ENCODE results near the gene MYL6B. TPM values are rescaled to one million over a fixed set of nuclear protein-coding genes. Genes with fewer than 3 reads are reported as not detected.

MYL6B gene
- total RNA-seq, 1 donor from 2014 or later = 40.8 TPM

GRCh38 chr12:56186957-56187356, 34.6 kb downstream of the MYL6B start:
- Histone ChIP-seq H3K4me1 (peaks cover 28% of the 10 kb centered on the region), H3K9me3 (no peaks in the 10 kb centered on the region), H3K36me3 (peaks cover 0 to 42% of the 10 kb centered on the region in 2 donors), H3K27ac (no peak overlapping the region), H3K27me3 (no peaks in the 10 kb centered on the region), H3K4me3 (no peak overlapping the region)
- DNase-seq (ENCODE audit: extremely low spot score in 2 of 2) = no peak
- TF ChIP-seq POLR2AphosphoS5 (IDR thresholded peaks at IDR 0.05; ENCODE audit: insufficient read depth in 1 of 2, low read depth in 1 of 2) (no peak), POLR2A (IDR thresholded peaks at IDR 0.05) (no peak)
- TF ChIP-seq, protein P1, sequence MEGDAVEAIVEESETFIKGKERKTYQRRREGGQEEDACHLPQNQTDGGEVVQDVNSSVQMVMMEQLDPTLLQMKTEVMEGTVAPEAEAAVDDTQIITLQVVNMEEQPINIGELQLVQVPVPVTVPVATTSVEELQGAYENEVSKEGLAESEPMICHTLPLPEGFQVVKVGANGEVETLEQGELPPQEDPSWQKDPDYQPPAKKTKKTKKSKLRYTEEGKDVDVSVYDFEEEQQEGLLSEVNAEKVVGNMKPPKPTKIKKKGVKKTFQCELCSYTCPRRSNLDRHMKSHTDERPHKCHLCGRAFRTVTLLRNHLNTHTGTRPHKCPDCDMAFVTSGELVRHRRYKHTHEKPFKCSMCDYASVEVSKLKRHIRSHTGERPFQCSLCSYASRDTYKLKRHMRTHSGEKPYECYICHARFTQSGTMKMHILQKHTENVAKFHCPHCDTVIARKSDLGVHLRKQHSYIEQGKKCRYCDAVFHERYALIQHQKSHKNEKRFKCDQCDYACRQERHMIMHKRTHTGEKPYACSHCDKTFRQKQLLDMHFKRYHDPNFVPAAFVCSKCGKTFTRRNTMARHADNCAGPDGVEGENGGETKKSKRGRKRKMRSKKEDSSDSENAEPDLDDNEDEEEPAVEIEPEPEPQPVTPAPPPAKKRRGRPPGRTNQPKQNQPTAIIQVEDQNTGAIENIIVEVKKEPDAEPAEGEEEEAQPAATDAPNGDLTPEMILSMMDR (IDR thresholded peaks at IDR 0.05) = no peak
- intact Hi-C loops (cut with DNase I) = no loop called here

DNA sequence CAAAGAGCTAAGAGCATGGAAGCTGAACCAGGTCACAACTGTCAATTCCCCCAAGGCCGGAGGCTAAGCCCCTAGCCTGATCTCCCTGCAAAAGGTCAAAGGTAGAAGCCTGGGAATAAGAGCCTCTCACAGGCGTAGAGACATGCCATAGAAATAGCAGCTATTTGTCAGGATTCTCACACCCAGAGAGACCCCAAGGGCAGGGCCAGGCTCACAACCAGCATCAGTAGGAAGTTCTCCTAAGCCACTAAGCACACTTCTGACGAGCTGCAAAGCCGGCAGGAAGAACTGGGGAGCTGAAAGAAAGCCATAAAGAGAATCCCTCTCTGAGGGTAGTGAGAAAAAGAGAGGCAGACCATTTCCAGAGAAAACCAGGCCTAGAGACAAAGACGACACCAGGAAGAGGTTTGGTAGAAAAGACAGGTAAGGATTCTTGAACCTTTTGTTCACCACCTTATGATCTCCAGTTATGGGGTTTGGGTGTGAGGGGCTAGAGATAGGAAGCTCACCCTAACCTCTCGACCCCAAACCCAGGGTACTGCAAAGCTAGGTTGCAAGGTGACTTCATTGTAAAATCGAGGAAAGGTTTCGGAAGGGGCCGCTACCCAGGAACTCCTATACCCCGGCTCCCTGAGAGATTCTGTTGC, 35.9 kb downstream of the MYL6B start:
- Histone ChIP-seq H3K27me3 (no peaks in the 10 kb centered on the region), H3K4me1 (peaks cover 28% of the 10 kb centered on the region), H3K36me3 (peaks cover 0 to 29% of the 10 kb centered on the region in 2 donors), H3K27ac (peak overlapping the region; percentile 94), H3K4me3 (peak overlapping the region; percentile 80 to 93), H3K9me3 (no peaks in the 10 kb centered on the region)
- intact Hi-C loops (cut with DNase I) = loop anchor here (2.0 kb wide), 1 partner anchor 69 kb away; the partner anchor contains the start of gene ZC3H10
- no peak for DNase-seq (ENCODE audit: extremely low spot score in 2 of 2)
- TF ChIP-seq POLR2AphosphoS5 (IDR thresholded peaks at IDR 0.05; ENCODE audit: insufficient read depth in 1 of 2, low read depth in 1 of 2) (no peak), POLR2A (IDR thresholded peaks at IDR 0.05) (no peak)
- TF ChIP-seq, protein P1 (IDR thresholded peaks at IDR 0.05) = no peak

DNA sequence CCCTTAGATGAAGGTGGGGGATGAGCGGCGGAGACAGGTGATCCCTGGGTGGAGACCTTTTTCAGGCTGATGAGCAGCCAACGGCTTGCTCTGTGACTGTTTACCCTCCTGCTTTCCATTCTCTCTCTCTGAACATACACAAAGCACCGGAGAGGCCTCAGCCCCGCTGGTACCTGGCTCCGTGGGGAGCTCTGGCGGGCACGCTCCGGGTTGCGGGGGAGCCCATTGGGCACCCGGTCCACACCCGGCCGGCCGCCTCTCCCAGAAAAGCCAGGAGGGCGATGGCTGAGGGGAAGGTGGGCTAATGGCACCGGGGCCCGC, 36.4 kb downstream of the MYL6B start:
- Histone ChIP-seq H3K4me3 (peak overlapping the region; percentile 80 to 93), H3K27ac (peak overlapping the region; percentile 94), H3K9me3 (no peaks in the 10 kb centered on the region), H3K4me1 (peaks cover 28% of the 10 kb centered on the region), H3K36me3 (peaks cover 0 to 24% of the 10 kb centered on the region in 2 donors), H3K27me3 (no peaks in the 10 kb centered on the region)
- no peak for DNase-seq (ENCODE audit: extremely low spot score in 2 of 2)
- TF ChIP-seq POLR2AphosphoS5 (IDR thresholded peaks at IDR 0.05; ENCODE audit: insufficient read depth in 1 of 2, low read depth in 1 of 2) (peak in 1 of 2 donors; percentile 23), POLR2A (IDR thresholded peaks at IDR 0.05) (no peak)
- intact Hi-C loops (cut with DNase I) = loop anchor here (2.0 kb wide), 1 partner anchor 70 kb away; the partner anchor contains the start of gene ZC3H10

DNA sequence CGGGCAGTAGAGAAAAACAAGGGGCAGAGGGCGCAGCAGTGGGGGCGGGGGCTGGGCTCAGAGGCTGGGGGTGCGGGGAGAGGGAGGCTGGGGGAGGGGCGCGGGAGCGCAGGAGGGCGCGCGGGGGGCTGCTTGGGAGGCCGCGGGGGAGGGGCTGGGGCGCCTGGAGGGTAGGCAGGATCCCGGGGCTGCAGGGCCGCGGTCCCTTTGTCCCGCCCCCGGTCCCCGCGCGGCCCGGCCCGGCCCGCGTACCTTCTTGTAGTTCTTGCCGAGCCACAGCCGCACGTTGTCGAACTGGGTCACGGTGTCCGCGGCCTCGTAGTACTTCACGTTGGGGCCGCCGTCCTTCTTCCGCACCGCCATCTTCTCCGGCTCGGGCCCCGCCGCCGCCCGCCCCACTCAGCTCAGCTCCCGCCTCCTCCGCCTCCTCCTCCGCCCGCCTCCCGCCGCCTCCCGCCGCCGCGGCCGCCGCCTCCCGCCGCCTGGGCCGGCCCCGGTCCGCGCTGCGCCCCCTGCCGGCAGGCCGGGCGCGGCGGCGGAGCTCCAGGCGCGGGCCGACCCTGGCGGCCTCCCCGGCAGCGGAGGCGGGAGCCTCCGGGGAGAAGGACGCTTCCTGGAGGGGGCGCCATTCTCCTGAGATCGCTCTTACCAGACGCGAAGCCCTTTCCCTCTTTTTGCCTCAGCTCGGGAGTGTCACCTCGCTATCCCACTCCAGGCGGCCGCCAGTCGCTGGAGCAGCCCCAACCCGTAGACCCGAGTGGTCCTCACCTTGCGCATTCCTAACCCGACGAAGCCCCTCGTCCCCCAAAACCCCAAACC, 36.9 kb downstream of the MYL6B start, which contains the start of gene SMARCC2:
Gene SMARCC2 (minus strand): TSS at position 385 of the 819 bp plus-strand sequence. CDS start 22 bp downstream, at position 363.
- peak in 1 of 2 donors; percentile 57 for TF ChIP-seq POLR2AphosphoS5 (IDR thresholded peaks at IDR 0.05; ENCODE audit: insufficient read depth in 1 of 2, low read depth in 1 of 2)
- no peak for TF ChIP-seq POLR2A (IDR thresholded peaks at IDR 0.05)
- TF ChIP-seq, protein P1 (IDR thresholded peaks at IDR 0.05) = peak; percentile 5 to 58 (median 11)
- peaks cover 28% of the 10 kb centered on the region for H3K4me1 ChIP-seq
- intact Hi-C loops (cut with DNase I) = loop anchor here (2.0 kb wide), 1 partner anchor 71 kb away; the partner anchor contains the start of gene ZC3H10

GRCh38 chr12:56189918-56190694, 37.7 kb downstream of the MYL6B start:
- Histone ChIP-seq H3K27ac (peak overlapping the region; percentile 94), H3K4me3 (peak overlapping the region; percentile 80 to 93), H3K36me3 (peaks cover 0 to 10% of the 10 kb centered on the region in 2 donors), H3K27me3 (no peaks in the 10 kb centered on the region), H3K9me3 (no peaks in the 10 kb centered on the region), H3K4me1 (peaks cover 28% of the 10 kb centered on the region)
- intact Hi-C loops (cut with DNase I) = loop anchor here (2.0 kb wide), 1 partner anchor 71 kb away; the partner anchor contains the start of gene ZC3H10
- TF ChIP-seq POLR2A (IDR thresholded peaks at IDR 0.05) = no peak
- TF ChIP-seq POLR2AphosphoS5 (IDR thresholded peaks at IDR 0.05; ENCODE audit: insufficient read depth in 1 of 2, low read depth in 1 of 2) = peak; percentile 55 to 68
- DNase-seq (ENCODE audit: extremely low spot score in 2 of 2) = peak in 1 of 2 donors; percentile 94

More for the DNA sequence above, 36.9 kb downstream of the MYL6B start, which contains the start of gene SMARCC2:
- H3K36me3 ChIP-seq = peaks cover 0 to 18% of the 10 kb centered on the region in 2 donors
- peak within 1 kb of the TSS; percentile 80 to 93 for H3K4me3 ChIP-seq
- H3K27ac ChIP-seq = peak within 1 kb of the TSS; percentile 94
- no peaks in the 10 kb centered on the region for H3K9me3 ChIP-seq
- H3K27me3 ChIP-seq = no peaks in the 10 kb centered on the region
- DNase-seq (ENCODE audit: extremely low spot score in 2 of 2) = peak in 1 of 2 donors; percentile 93

All from vagina (tissue), 2 donors.